Central memory CD4-positive, alpha-beta T cell (primary cell): Measurements from ENCODE around the gene MS4A10.
"Not testable (repeated sequence)": the region's sequence is repeated elsewhere in the genome, so short reads cannot be mapped to it uniquely, and the experiment has no call there.

Experiments used
- DNase-seq: peaks from one replicate; pipeline ENCODE4 v3.0.0; 2022

MS4A10 gene

DNA sequence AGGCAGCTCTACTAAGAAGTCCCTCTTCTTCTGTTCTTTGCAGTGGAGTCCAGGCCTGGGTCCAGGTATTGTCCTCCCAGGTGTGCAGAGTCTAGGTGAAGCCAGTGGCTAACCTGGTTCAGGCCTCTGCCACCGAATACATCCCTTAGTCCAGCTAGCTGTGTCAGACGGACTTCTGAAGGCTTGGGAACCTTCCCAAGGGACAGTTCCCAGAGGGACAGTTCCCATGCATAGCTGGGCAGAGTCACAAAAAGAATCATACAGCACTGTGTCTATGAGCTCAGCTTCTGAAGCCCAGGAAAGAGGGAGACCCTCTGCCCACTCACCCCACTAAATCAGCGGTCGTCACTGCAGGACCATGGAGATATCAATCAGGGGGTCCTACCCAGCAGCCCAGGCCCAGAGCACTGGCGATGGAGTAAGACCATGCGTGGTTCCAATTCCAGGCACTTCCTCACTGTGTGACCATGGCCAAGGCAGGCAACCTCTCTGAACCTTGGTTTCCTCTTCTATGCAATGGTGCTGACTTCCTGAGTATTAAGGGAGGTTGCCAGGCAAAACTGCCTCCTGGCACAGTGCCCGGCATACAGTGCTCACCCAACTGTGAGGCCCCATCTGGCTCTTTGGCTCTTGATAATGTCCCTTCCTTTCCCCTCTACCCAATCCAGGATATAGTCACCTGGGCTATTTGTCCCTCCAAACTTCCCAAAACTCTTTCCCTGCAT, 3.4 kb downstream of the MS4A10 start:
- DNase-seq = no peak

DNA sequence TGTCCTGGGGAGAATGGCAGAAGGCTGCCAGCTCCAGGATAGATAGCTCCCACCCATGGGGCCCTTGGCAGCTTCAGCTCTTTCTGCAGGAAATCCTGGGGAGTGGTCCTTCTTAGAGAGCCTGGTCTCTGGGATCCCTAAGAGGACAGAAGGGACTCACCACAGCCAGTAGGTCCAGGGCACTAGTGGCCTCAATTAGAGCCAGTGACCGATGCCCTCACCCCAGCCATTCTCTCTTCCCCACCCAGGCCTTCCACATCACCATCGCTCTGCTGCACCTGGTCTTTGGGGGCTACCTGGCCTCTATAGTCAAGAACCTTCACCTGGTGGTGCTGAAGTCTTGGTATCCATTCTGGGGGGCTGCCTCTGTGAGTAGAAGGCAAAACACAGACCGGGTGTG, 5.6 kb downstream of the MS4A10 start:
- DNase-seq = no peak

DNA sequence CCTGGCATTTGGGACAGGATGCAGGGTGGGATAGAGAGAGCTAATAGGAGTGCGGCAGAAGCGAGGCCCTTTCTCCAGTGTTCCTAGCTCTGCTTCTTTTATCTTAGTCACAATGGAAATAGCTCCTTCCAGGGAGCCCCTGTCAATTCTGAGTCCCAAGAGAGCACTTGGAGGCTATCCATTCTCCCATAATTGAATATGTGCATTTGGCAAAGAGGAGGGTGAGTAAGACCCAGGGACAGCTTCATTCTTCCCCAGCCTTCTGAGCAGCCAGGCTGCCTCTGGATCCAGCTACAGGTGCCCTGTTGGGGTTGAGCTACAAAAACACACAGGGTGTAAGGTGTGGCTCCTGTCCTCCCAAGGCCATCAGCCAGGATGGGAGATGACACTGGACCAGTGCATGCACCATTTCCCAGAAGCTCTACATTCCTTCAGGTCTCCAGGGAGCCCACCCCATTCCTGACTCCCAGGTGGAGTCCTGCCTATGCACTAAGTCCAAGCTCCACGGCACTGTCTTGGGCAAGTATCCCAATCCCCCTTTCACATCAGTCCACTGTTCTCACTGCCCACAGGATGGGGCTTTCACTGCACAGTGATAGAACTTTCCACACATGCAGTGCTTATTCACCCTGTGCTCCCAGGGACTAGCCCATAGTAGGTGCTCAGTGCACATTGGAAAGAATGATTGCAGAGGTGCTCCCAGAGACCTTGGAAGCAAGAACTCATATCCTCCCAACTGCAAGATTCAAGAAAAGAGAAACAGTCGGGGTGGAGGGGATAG, 6.2 kb downstream of the MS4A10 start:
- no peak for DNase-seq

DNA sequence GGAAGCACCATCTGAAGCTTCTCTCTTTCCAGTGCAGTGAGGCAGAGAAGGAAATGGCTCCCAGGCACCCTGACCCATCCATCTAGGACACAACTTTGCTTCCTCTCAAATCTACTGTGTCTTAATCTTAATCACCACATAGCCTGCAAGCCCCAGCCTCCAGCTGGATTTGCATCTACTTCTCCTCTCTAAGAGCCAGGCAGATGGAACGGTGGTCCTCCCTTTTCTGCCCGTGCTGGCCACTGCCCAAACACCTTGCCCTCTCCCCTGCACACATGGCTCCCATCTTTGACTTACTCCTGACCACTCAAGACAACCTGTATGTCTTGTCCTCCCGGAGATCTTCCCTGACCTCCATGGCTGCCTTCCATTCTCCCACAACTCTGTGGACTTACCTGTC, 7.4 kb downstream of the MS4A10 start:
- DNase-seq = no peak

DNA sequence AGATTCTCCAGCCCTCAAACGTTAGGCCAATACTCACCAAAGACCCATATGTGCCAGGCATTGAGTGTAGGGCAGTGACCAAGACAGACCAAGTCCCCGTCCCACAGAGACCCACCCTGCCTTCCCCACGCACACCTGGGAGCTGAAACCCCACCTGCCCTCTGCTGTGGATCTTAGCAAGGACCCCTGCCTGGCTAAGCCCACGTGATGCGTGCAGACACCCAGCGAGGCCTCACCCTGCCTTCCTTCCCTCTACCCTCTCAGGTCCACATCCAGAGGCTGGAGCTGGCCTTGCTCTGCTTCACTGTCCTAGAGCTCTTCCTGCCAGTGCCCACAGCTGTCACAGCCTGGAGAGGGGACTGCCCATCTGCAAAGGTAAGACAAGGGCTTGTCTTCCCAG, 10.2 kb downstream of the MS4A10 start:
- DNase-seq = no peak

DNA sequence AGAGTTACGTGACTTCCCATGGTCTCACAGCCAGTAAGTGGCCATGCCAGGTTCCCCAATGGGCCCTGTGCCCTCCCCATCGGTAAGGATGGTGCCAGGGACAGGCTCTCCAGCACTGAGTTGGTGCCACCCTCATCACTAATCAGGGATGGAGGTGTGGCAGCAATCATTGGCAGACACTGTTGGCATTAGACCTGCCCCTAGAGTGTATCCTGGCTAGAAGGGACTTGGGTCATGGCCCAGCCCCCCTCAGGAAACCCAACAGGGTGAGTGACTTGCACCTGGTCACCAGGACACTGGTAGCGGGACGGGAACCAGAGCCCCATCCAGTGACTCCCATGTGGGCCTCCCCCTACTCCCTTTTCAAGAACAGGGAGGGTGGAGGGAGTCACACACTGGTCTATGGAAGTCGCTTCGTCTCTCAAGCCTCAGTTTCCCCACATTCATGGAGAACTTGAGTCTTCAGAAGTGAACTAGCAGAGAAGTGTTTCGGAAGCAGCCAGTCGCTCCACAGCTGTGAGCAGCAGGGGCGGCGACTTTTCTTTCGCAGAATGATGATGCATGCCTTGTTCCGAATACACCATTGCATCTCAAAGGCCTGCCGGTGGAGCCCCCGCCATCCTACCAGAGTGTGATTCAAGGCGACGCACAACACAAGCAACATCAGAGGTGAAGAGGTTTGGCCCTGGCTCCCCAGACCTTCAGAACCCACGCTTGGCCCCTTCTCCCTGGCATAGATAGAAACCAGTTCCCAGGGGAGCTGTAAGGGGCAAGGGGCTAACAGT, 12.9 kb downstream of the MS4A10 start:
- no peak for DNase-seq

DNA sequence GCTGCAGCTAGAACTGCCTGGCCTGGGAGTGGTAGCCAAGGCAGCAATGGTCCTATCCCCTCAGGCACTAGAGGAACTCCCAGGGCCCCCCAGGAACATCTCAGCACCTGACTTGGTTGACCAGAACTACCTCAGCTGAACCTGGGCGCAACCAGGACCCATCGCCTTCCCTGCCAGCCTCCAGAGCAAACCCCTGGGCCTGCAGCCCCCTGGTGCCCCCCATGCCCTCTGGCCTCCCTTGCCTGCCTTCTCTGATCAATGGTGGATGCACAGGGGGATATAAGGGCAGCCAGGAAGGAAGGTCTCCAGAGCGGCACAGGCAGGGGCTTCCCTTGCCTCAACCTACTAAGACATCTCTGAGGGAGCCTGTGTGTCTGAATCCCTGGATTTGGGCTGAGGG, 13.5 kb downstream of the MS4A10 start:
- no peak for DNase-seq

DNA sequence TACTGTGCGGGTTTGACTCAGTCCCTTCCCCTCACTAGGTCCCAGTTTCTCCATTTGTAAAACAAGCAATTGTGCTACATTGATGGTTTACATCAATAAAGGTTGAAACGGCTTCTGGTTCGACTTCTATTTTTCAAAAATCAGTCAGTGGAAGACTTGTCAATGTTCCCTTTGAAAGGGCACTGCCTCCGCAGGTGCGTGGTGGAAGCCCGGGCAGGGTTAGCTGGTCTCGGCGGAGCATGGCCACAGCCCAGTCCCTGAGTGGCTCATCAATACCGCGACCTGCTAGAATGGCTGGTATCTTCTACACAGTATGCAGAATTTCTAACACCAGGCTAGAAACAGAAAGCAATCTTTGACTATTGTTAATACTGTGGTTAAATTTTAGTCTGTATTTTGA, 16.1 kb downstream of the MS4A10 start:
- DNase-seq = no peak

DNA sequence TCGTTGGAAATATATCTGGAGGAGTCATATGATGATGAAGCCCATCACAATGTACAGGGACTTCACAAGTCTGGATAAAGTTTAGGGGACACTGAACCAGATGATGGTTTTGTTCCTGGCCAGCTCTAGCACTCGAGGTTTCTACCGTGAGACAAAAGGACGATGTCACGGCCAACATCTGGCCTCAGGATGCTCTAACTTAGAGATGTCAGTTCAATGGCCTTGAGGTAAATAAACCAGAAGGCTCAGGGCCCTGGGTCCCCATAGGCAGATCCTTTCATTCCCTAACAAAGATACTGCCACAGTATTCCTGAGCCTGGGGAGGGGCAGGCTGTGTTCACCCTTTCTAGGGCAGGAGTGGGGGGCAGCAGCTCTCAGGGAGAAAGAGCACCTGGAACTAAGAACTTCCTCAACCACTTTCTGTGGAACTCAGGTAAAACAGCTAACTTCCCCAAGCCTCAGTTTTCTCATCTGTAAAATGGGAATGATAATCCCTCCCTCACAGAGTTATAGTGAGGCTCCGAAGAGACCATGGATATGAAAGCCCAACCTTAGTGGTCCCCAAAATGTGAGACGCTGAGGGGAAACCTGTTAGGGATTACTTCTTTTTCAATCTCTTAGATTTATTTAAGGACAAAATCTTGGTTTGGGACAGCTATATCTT, 18.3 kb downstream of the MS4A10 start:
- no peak for DNase-seq

DNA sequence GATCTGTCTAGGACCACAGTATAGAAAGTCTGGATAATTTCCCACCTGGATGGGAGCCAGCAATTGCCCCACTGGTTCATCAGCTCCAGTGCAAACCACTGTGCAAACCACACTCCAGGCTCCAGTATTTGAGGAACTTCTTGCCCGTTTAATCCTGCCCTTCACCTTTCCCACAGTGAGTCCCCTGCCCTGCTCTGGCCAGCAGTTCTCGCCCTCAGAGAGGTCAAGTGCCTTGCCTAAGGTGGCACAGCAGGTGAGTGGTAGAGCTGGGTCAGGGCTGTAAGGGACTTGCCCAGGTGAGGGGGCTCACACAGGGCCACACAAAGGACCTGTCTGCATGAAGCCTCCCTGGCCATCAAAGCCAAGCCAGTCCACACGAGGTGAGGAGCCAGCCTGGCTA, 24.1 kb downstream of the MS4A10 start:
- DNase-seq = no peak

DNA sequence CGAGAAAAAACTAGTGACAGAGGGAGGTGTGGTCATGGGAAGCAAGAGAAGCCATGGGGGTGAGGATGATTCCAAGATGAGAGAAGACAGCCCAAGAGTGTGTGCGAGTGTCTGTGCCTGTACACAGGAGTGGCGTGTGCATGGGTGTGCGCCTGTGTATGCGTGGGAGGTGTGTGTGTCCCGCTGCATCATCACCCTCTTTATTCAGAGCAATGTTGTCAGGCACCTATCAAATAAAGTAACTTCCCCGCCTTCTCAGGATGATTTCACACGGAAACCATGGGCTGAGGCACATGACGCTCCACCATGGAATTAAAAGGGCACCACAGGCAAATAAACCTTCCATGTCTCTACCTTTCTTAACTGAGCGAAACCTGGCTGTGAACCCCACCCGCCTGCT, 24.6 kb downstream of the MS4A10 start:
- no peak for DNase-seq

DNA sequence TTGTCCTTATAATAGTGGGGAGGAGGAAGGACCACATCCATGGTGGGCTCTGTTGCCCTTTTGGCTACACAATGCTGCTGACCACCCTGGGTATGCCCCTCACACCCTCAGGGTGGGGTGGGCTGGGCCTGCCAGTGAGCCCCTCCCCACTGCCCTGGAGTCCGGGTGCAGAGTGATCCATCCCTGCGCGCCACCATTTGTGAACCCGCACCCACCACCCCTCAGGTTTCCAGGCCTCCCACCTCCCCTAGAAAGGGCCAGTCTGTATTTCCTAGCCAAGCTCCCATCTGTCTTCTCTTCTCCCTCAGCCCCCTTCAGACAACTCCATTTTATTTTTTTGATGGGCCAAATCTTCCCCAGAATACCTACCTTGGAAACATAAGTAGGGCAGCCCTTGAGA, 25.0 kb downstream of the MS4A10 start:
- no peak for DNase-seq

DNA sequence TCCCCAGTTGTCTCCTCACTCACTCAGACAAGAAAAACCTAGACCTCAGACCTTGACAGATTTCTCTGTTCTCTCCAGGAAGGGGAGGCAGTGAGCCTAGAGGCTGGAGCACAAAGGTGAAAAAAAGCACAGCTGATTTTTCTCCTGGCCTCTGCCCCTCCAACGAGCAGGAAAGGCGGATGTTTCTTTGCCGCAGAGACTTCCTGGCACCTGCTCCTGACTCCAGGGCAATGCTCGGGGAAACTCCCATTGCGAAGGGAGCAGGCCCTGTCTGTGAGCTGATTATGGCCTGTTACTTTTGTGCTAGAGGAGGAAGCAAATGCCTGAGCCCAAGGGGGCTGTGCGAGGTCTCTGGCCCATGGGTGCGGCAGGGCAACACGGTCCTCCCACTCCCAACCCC, 25.4 kb downstream of the MS4A10 start:
- no peak for DNase-seq

DNA sequence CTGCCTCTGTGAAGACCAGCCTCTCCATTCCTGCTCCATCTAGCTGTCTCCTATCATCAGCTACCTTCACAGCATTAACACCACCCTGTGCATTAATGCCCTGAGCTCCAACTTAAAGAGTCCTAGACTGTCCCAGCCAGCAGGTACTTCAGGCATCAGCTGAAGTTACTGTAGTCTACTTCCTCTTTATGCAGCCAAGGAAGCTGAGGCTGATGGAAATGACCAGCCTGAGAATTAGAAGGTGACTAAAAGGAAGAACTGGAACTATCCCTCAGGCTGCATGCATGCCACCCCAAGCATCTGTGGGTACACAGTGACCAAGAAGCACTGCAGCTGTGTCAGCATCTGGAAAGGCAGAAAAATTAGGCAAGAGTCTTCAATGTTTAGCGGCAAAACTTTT, 28.2 kb downstream of the MS4A10 start:
- DNase-seq = no peak

DNA sequence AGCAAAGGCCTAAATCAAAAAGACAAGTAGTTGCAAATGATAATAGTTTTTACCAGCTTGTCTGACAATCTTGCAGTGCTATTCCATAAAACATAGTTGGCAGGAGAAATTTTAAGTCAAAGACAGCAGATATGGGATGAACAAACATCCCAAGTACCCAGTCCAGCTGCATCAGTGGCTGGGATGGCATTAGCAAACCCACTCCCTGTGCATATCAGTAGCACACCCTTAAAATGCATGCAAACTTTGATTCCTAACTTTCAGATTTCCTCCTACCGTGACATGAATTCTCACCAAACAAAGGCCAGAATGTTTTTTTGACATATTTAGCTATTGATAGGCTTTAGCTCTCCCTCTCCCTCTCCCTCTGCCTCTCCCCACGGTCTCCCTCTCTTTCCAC, 29.0 kb downstream of the MS4A10 start:
- no peak for DNase-seq

DNA sequence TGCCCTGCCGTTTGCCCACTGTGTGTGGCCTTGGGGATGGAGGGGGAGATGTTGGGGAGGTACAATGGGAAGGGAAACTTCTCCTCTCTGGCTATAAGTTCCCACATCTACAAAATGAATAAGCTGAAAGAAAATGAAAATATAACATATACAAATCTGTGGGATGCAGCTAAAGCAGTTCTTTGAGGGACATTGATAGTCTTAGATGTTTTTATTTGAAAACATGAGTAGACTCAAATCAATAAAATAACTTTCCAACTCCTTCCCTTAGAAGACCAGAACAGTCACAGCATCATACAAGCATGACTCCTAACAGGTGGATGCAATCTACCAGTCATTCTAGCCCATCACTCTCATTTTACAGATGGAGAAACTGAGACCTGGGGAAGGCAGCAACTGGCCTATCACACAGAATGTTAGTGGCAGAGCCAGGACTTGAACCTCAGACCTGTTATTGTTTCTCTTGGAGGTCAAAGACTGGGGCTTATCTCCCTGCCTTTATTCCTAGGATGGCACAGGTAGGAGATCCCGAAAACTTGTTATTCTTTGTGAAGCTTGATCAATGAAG, 31.5 kb downstream of the MS4A10 start:
- DNase-seq = no peak

DNA sequence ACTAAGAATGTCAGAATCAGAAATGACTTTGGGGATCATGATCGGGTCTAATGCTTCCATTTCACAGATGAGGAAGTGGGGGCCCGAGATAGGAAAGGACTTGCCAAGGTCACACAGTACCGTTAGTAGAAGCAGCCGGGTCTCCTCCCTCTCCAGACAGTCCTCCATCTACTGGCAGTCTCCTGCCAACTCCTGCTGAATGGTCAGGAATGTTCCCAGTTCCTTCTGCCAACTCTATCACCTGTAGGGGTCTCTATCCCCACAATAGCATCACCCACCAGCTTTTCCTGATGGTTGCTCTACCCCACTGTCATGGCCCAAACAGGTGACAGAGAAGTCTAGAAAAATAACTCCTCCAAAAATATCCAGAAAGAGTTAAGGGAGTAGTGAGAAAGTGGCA, 32.9 kb downstream of the MS4A10 start:
- no peak for DNase-seq

DNA sequence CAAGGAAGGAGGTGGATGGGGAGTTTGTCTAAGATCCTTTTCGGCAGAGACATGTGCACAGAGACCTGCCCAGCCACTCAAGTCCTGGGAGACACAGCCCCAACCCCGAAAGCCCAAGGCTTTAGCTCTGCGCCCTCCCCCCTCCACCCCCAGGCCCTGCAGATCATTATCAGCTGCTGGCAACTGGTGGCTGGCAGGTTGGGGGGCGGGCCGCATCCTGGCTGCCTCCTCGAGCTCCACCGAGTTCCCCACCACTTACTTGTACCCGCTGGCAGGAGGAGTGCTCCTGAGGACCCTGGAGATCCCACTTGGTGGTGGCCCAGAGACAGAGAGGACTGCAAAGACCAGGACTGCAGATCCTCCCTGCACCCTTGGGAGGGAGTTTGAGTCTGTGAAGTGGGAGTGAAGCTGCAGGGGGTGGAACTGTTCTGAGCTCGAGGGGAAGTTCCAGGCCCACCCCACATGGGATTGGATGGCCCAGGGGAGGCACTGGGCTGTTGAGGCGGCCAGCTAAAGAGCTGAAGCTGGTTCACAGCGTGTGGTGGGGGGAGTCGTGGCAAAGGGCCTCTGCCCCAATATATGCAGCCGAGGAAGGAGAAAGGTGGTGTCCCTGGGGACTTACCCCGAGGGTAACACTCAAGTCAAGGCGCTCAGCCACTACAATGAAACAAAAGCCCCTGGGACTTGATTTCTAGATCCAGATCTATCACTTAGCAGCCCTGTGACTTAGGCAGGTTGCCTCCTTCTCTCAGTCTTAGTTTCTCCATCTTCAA, 36.9 kb downstream of the MS4A10 start:
- DNase-seq = no peak

DNA sequence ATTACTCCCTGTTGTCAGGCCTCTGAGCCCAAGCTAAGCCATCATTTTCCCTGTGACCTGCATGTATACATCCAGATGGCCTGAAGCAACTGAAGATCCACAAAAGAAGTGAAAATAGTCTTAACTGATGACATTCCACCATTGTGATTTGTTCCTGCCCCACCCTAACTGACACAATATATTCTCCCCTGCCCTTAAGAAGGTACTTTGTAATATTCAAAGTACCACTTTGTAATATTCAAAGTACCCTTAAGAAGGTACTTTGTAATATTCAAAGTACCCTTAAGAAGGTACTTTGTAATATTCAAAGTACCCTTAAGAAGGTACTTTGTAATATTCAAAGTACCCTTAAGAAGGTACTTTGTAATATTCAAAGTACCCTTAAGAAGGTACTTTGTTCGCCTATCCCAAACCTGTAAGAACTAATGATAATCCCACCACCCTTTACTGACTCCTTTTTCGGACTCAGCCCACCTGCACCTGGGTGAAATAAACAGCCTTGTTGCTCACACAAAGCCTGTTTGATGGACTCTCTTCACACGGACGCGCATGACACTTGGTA, 38.7 kb downstream of the MS4A10 start:
- not testable (repeated sequence) for DNase-seq

DNA sequence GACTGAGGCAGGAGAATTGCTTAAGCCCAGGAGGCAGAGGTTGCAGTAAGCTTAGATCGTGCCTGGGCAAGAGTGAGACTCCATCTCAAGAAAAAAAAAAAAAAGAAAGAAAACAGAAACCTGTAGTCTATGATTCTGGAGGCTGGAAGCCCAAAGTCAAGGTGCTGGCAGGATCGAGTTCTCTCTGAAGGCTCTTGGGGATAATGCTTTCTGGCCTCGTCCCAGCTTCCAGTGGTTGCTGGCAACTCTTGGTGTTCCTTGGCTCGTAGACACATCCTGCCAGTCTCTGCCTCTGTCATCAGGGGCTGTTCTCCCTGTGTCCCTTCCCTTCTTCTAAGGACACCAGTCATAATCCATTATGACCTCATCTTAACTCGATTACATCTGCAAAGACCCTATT, 40.0 kb downstream of the MS4A10 start:
- no peak for DNase-seq

DNA sequence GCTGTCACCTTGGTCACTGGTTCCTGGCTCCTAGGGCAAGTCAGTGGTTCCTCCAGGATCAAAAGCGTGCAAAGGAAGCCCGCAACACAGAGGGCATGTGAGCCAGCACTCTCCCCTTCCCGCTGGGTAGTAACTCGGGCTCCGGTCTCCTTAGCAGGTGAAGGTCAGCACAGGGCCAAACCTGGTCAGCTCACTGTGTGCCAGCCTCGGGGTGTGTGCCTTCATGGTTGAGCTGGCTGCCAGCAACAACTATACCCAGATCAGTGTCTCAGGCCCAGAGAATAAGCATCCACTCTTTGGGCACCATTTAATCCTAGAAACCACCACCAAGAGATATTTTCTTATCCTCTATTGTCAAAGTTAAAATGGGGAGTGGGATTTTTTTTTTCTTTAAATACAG, 40.7 kb downstream of the MS4A10 start:
- DNase-seq = no peak
